ENCODE data around the gene SIRT2. TPM values are rescaled to one million over a fixed set of nuclear protein-coding genes. Genes with fewer than 3 reads are reported as not detected.
A peak's percentile ranks its signal among the peaks of the same experiment; 100 is the strongest.
"Not testable (repeated sequence)": the region's sequence is repeated elsewhere in the genome, so short reads cannot be mapped to it uniquely, and the experiment has no call there.

The SIRT2 gene
- polyA plus RNA-seq, 3 donors, result 57.5 to 65.9 (median 64.3) TPM

DNA sequence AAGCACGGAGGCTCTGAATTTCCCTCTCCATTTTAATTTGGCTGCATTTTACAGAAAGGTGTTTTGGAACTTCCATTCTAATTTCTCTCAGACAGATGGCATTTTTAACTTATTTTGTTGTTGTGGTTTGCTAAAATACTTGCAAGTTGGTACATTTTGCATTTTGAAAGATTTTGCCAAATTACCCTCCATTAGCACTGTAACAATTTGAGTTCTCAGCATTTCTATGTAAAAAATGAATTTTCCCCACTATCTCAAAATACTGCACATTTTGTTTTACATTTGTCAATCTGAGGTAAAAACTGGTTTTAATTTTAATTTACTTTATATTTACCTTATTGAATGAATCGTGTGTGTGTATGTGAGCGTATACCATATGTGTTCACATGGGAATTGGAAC is 42.6 kb downstream of the SIRT2 start:
- Histone ChIP-seq H3K9me3 (replicated peaks in 1 of 2; ENCODE audit: control insufficient read depth in 1 of 2, insufficient read depth in 1 of 2, low read length in 2 of 2) (no peaks in the 10 kb centered on the region), H4K20me1 (ENCODE audit: insufficient read depth, low read length) (no peaks in the 10 kb centered on the region), H3K79me2 (ENCODE audit: insufficient read depth, low read length) (no peaks in the 10 kb centered on the region), H3K4me2 (replicated peaks; ENCODE audit: extremely low read depth, low read length, poor library complexity, severe bottlenecking) (no peak overlapping the region), H3K27me3 (ENCODE audit: control insufficient read depth in 2 of 2, insufficient read depth in 2 of 2, low read length in 2 of 2) (no peaks in the 10 kb centered on the region), H2AFZ (ENCODE audit: insufficient read depth, low read depth, low read length, poor library complexity, severe bottlenecking) (no peak overlapping the region), H3K36me3 (replicated peaks in 1 of 2; ENCODE audit: control insufficient read depth in 1 of 2, insufficient read depth in 2 of 2, low read length in 2 of 2) (no peaks in the 10 kb centered on the region), H3K4me1 (ENCODE audit: control insufficient read depth in 1 of 2, insufficient read depth in 2 of 2, low read length in 2 of 2) (peaks cover 17 to 23% of the 10 kb centered on the region in 2 donors), H3K9ac (ENCODE audit: insufficient read depth, low read length, poor library complexity, severe bottlenecking) (no peak overlapping the region), H3K27ac (ENCODE audit: low read depth in 1 of 2, low read length in 2 of 2) (no peak overlapping the region), H3K4me3 (replicated peaks in 1 of 3; ENCODE audit: low read depth in 2 of 3, low read length in 3 of 3) (no peak overlapping the region)
- Mint-ChIP-seq H3K4me1 (peaks cover 20% of the 10 kb centered on the region), H3K4me3 (peak overlapping the region in 1 of 2 donors; percentile 76), H3K27ac (peak overlapping the region in 1 of 7 donors; percentile 57), H3K27me3 (ENCODE audit: low read depth in 3 of 3) (peaks cover 0 to 10% (median 4%) of the 10 kb centered on the region in 3 donors), H3K9me3 (peaks cover 0 to 3% (median 0%) of the 10 kb centered on the region in 7 donors), H3K36me3 (no peaks in the 10 kb centered on the region)
- no CpG with 5 or more reads among the region's 3 CpGs for WGBS (ENCODE audit: insufficient coverage)
- intact Hi-C loops (cut with micrococcal nuclease), result no loop called here
- TF ChIP-seq, protein P1, sequence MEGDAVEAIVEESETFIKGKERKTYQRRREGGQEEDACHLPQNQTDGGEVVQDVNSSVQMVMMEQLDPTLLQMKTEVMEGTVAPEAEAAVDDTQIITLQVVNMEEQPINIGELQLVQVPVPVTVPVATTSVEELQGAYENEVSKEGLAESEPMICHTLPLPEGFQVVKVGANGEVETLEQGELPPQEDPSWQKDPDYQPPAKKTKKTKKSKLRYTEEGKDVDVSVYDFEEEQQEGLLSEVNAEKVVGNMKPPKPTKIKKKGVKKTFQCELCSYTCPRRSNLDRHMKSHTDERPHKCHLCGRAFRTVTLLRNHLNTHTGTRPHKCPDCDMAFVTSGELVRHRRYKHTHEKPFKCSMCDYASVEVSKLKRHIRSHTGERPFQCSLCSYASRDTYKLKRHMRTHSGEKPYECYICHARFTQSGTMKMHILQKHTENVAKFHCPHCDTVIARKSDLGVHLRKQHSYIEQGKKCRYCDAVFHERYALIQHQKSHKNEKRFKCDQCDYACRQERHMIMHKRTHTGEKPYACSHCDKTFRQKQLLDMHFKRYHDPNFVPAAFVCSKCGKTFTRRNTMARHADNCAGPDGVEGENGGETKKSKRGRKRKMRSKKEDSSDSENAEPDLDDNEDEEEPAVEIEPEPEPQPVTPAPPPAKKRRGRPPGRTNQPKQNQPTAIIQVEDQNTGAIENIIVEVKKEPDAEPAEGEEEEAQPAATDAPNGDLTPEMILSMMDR (IDR thresholded peaks at IDR 0.05), result no peak
- DNase-seq, result no peak

DNA sequence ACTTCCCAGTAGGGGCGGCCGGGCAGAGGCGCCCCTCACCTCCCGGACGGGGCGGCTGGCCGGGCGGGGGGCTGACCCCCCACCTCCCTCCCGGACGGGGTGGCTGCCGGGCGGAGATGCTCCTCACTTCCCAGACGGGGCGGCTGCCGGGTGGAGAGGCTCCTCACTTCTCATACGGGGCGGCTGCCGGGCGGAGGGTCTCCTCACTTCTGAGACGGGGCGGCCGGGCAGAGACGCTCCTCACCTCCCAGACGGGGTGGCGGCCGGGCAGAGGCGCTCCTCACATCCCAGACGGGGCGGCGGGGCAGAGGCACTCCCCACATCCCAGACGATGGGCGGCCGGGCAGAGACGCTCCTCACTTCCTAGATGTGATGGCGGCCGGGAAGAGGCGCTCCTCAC is 43.7 kb downstream of the SIRT2 start:
- intact Hi-C loops (cut with micrococcal nuclease); H3K4me3 Mint-ChIP-seq: not testable (repeated sequence)

DNA sequence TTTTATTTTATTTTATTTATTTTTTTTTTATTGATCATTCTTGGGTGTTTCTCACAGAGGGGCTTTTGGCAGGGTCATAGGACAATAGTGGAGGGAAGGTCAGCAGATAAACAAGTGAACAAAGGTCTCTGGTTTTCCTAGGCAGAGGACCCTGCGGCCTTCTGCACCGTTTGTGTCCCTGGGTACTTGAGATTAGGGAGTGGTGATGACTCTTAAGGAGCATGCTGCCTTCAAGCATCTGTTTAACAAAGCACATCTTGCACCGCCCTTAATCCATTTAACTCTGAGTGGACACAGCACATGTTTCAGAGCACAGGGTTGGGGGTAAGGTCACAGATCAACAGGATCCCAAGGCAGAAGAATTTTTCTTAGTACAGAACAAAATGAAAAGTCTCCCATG is 44.5 kb downstream of the SIRT2 start:
- Mint-ChIP-seq H3K27me3 (ENCODE audit: low read depth in 3 of 3) (peaks cover 0 to 10% (median 5%) of the 10 kb centered on the region in 3 donors), H3K4me1 (peaks cover 28% of the 10 kb centered on the region)
- H3K79me2 ChIP-seq (ENCODE audit: insufficient read depth, low read length); H3K36me3 ChIP-seq (replicated peaks in 1 of 2; ENCODE audit: control insufficient read depth in 1 of 2, insufficient read depth in 2 of 2, low read length in 2 of 2); H3K27ac ChIP-seq (ENCODE audit: low read depth in 1 of 2, low read length in 2 of 2); H4K20me1 ChIP-seq (ENCODE audit: insufficient read depth, low read length); DNase-seq; H3K27ac Mint-ChIP-seq; H3K4me2 ChIP-seq (replicated peaks; ENCODE audit: extremely low read depth, low read length, poor library complexity, severe bottlenecking); H3K27me3 ChIP-seq (ENCODE audit: control insufficient read depth in 2 of 2, insufficient read depth in 2 of 2, low read length in 2 of 2); H2AFZ ChIP-seq (ENCODE audit: insufficient read depth, low read depth, low read length, poor library complexity, severe bottlenecking); H3K36me3 Mint-ChIP-seq; H3K9me3 Mint-ChIP-seq; H3K9ac ChIP-seq (ENCODE audit: insufficient read depth, low read length, poor library complexity, severe bottlenecking); H3K9me3 ChIP-seq (replicated peaks in 1 of 2; ENCODE audit: control insufficient read depth in 1 of 2, insufficient read depth in 1 of 2, low read length in 2 of 2); H3K4me3 ChIP-seq (replicated peaks in 1 of 3; ENCODE audit: low read depth in 2 of 3, low read length in 3 of 3); H3K4me3 Mint-ChIP-seq: not testable (repeated sequence)
- peaks cover 27 to 35% of the 10 kb centered on the region in 2 donors for H3K4me1 ChIP-seq (ENCODE audit: control insufficient read depth in 1 of 2, insufficient read depth in 2 of 2, low read length in 2 of 2)
- no CpG with 5 or more reads among the region's 3 CpGs for WGBS (ENCODE audit: insufficient coverage)
- intact Hi-C loops (cut with micrococcal nuclease), result loop anchor here in 1 of 2 donors (5.0 kb wide), 1 partner anchor 42 kb away; the partner anchor contains the start of genes NFKBIB and SIRT2

More for the DNA sequence above, 43.7 kb downstream of the SIRT2 start:
- H3K27ac Mint-ChIP-seq; H3K4me3 ChIP-seq (replicated peaks in 1 of 3; ENCODE audit: low read depth in 2 of 3, low read length in 3 of 3); H3K27ac ChIP-seq (ENCODE audit: low read depth in 1 of 2, low read length in 2 of 2); H4K20me1 ChIP-seq (ENCODE audit: insufficient read depth, low read length); H3K79me2 ChIP-seq (ENCODE audit: insufficient read depth, low read length); DNase-seq; H3K27me3 ChIP-seq (ENCODE audit: control insufficient read depth in 2 of 2, insufficient read depth in 2 of 2, low read length in 2 of 2); H2AFZ ChIP-seq (ENCODE audit: insufficient read depth, low read depth, low read length, poor library complexity, severe bottlenecking); H3K36me3 Mint-ChIP-seq; H3K9me3 ChIP-seq (replicated peaks in 1 of 2; ENCODE audit: control insufficient read depth in 1 of 2, insufficient read depth in 1 of 2, low read length in 2 of 2); H3K9ac ChIP-seq (ENCODE audit: insufficient read depth, low read length, poor library complexity, severe bottlenecking); H3K9me3 Mint-ChIP-seq; H3K4me2 ChIP-seq (replicated peaks; ENCODE audit: extremely low read depth, low read length, poor library complexity, severe bottlenecking); H3K36me3 ChIP-seq (replicated peaks in 1 of 2; ENCODE audit: control insufficient read depth in 1 of 2, insufficient read depth in 2 of 2, low read length in 2 of 2): not testable (repeated sequence)
- Mint-ChIP-seq H3K27me3 (ENCODE audit: low read depth in 3 of 3) (peaks cover 0 to 10% (median 5%) of the 10 kb centered on the region in 3 donors), H3K4me1 (peaks cover 28% of the 10 kb centered on the region)
- 100% methylated on average over 7 of the region's 37 CpGs for WGBS (ENCODE audit: insufficient coverage)
- H3K4me1 ChIP-seq (ENCODE audit: control insufficient read depth in 1 of 2, insufficient read depth in 2 of 2, low read length in 2 of 2), result peaks cover 25 to 33% of the 10 kb centered on the region in 2 donors
